HG03064 (cell line): ENCODE measurements around the gene MTMR6.
A peak's percentile ranks its signal among the peaks of the same experiment; 100 is the strongest.
"Not testable (repeated sequence)": the region's sequence is repeated elsewhere in the genome, so short reads cannot be mapped to it uniquely, and the experiment has no call there.

Source experiments
- ATAC-seq: cut with Tn5 transposase; IDR thresholded peaks from one replicate; pipeline ENCODE4 v1.9.1; 2021; ENCODE audit warnings: low read depth; ENCODE audit not compliant: unreplicated experiment

Gene MTMR6

DNA sequence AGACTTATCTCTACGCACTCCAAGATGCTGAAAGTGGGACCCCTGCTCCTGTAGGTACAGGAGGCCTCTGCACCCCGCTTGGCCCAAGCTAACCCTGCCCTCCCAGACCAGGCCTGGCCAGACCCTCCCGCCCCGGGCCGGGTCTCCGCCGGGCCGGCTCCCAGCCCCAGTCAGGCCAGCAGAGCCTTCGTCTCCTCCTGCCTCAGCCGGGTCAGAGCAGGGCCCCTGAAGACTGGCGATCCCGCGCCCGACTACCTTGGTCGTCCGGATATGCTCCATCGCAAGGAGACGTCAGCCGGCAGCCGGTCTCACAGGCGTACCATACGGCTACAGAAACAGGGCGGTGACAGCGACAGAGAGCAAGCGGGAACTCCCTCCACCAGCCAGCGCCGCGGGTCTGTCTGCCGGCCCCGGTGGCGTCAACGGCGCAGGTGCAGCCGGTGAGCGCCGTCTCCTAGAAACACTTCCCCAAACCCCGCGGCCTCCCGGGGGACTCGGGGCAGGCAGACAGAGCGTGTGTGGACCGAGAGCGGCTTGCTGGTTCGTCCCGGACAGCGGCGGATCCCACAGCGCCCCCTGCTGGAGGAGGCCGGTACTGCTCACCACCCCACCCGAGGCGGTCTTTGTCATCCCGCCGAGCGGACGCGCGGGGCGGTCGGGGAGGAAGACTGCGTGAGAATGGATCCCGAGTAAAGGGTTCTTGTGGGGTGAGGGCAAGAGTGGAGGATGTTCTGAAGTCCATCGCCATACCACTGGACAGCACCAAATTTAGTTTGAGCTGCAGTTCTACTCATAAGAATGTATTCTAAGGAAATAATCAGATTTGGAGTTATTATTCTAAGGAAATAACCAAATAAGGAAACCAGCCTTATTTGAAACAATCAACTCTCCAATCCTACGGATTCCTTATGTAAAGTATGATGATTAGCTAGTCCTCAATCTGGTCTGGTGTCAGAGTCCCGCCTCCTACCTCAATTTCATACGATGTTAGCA lies at the start of gene MTMR6:
MTMR6 (minus strand) TSS at position 520 of the 993 bp plus-strand sequence; CDS start at position 279, 241 bp downstream.
- peak; percentile 96 for ATAC-seq

DNA sequence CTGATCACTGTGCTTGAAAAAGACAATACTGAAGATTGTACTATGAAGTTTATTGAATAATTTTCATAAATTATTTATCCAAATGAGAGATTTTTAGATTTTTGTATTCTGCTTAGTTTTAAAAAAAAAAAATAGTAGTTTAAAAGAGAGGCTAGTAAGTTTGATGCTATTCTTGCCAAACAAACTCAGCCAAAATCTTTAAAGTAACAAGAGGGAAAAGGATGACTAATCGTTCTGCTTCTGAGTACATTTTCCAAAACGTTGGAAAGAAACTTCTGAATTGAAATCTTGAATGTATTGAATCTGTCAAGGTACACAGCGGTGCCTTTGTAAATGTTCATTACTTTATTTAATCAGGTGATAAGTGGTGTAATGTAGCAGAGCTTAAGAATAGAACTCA lies 48.6 kb upstream of the MTMR6 start:
- no peak for ATAC-seq

DNA sequence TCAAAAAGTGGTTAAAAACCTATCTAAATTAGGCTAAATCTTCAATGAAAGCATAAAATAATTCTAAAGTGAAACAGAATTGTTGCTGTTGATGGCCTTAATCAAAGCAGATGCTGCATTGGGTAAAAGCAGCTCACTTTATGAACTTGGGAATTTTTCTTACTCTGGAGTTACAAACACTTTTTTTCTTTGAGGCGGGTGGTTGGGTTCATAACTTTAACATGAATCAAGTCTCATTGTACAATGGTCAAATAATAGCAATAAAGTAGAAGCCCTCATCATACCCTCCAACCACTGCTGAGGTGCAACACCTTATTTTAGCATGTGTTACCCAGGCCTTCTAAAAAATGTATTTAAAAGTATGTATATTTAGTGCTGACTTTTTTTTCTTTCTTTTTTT lies 43.3 kb upstream of the MTMR6 start:
- no peak for ATAC-seq

DNA sequence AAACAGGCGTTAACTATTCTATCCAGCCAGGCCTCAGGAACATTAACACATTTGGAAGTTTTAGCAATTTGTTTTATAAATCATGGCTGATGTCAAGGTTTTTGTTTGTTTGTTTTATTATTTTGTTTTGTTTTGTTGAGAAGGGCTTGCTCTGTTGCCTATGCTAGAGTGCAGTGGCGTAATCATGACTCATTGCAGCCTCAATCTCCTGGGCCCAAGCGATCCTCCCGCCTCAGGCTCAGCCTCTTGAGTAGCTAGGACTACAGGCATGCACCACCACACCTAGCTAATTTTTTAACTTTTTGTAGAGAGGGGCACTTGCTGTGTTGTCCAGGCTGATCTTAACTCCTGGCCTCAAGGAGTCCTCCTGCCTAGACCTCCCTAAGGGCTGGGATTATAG lies 42.4 kb upstream of the MTMR6 start:
- no peak for ATAC-seq

DNA sequence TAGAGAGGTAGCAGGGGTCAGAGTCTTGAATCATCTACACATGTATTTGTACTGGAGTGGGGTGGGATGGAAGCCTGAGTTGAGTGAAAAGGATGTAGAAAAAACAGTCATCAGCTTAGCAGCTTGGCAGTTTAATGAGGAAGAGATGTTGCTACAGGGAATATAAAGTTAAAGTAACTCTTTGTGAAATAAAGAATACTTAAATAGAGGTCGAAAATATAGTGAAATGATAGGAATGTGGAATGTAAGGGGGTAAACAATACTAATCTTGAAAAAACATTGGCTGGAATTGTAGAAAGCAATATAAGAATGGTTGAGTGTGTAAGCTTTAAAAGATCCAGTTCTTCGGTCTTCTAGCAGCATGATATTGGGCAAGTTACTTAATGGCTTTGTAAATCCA lies 36.8 kb upstream of the MTMR6 start:
- no peak for ATAC-seq

DNA sequence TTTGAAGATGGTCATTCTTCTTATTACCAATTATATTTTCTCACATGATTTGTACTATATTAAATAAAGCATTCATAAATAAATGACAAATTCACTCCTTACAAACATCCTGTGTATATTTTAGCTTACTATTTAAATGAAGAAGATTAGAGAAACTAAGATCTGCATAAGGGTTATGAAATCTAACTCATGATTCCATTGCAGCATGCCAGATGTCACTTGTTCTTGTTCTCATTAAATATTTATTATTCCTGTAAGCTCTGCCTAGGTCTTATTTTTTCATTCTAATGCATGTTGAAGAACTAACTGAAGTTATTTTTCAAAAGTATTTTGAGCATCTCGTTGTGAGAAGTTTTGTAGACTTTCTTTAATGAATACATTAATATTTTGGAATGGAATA lies 32.5 kb upstream of the MTMR6 start:
- no peak for ATAC-seq

DNA sequence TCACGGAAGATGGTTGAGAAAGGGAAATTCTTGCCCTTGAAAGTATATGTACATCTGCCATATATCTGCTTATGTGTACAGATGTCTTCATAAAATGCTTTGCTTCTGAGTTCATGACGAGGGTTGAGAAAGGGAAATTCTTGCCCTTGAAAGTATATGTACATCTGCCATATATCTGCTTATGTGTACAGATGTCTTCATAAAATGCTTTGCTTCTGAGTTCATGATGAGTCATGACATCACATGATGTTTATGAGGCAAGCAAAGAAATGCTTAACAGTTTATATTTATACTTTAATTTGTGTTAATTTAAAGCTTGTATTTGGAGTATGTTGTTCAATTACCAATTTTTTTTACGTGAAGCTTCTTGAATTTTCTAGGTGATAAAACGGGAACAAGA lies 31.7 kb upstream of the MTMR6 start:
- not testable (repeated sequence) for ATAC-seq

DNA sequence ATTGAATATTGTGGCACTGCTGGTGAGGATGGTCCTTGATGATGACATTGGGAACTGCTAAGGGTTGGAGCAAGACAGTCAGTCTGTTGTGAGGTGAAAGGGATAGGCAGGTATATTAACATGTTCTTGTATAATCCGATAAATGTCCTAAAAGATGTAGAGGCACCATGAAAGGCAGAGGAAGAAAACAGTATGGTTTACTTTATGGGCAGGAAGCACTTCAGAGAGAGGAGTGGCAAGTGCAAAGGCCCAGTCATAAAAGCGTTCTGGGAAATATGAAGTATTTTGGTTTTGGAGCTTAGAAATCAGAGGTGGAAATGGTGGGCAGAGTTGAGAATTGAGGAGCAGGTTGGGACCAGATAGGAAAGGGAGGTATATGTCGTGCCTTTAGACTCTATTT lies 23.6 kb upstream of the MTMR6 start:
- no peak for ATAC-seq

DNA sequence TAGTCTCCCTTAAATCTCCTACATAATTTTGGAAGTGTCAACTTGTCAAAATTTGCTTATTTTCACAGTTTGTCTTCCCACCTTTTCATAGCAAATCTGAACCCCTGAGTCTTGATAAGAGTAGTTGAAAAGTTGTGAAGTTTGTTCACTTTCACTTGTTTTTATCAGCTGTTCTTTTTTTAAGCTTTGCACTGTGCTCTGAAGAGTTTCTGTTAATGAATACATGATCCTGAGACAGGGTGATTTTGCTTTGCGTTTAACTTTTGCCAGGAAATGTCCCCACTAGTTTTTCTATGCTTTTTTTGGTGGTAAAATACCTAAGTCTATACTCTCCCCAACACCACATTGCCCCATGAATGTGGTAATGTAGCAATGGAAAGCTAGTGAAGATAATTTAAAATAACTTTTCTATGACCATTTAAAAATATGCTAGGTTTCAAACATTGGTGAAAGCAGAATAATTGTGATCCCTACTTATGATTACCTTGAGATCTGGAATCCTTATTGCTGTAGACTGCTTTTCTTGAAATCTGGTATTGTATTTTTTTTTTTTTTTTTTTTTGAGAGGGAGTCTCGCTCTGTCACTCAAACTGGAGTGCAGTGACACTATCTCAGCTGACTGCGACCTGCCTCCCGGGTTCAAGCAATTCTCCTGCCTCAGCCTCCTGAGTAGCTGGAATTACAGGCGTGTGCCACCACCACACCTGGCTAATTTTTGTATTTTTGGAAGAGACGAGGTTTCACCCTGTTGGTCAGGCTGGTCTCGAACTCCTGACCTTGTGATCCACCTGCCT lies 19.6 kb upstream of the MTMR6 start:
- no peak for ATAC-seq

DNA sequence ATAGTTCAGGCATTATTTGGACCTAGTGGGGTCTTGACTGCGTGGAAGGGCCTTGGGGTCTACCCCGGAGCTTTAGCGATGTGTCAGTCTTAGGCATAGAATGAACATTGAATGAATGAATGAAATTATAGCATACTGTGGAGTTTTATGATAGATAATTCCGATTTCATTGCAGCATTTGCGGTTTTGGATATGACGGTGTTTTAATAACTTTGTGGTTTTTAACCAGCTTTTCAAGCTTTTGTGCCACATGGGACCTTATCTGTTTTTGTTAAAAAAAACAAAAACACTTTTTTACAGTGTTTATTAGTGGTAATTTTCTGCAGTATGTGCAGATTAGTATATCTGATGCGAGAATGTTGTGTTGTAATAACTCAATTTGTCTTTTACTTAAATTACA lies 14.8 kb upstream of the MTMR6 start:
- no peak for ATAC-seq

DNA sequence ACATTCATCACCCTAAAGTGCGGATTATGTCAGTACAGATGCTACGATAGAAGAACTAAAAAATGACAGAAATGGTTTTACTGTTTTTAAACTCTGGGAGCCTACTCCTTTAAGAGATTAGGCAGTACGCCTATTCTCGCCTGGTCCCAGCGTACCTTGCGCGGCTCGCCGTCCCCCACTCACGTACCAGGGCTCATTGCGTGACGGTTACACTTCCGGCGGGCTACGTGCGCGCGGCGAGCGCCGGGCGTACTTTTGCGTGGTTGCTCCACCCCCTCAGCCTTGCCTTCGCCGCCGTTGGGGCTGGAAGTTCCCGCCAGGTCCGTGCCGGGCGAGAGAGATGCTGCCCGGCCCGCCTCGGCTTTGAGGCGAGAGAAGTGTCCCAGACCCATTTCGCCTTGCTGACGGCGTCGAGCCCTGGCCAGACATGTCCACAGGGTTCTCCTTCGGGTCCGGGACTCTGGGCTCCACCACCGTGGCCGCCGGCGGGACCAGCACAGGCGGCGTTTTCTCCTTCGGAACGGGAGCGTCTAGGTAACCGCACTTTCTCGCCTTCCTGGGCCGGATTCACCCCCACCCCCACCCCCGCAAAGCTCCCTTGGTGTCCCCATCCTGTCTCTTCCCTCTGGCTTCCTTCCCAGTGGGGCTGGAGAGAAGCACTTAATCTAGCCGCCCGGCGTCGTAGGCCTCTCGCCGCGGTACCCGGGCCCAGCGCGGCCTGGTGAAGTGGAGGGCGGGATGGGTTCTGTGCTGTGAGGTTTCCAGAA lies 14.2 kb upstream of the MTMR6 start, which contains the start of gene NUP58:
NUP58 (plus strand) TSS at position 279 of the 767 bp plus-strand sequence; CDS start at position 428, 149 bp downstream.
- peak; percentile 97 for ATAC-seq

DNA sequence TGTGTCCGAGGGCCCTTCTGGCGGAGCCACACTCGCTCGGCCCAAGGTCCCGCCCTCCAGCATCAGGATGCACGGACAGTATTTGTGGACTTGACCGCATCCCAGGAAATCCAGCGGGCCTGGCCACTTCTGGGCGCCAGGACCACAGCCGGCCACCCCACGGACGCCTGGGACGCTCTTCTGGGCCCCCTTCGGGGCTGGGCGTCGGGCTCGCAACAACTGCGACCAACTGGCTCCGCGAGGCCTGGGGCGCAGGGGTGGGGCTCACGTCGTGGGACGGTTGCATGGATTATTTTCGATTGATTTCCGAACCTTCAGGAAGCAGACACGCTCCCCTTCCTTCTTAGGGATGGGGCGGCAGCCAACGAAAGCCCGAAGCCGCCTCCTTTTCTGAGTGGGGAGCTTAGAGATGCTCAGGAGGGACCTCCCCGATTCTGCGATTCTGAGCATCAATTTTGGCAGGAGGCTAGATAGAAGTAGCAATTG lies 13.6 kb upstream of the MTMR6 start:
- peak; percentile 17 for ATAC-seq

DNA sequence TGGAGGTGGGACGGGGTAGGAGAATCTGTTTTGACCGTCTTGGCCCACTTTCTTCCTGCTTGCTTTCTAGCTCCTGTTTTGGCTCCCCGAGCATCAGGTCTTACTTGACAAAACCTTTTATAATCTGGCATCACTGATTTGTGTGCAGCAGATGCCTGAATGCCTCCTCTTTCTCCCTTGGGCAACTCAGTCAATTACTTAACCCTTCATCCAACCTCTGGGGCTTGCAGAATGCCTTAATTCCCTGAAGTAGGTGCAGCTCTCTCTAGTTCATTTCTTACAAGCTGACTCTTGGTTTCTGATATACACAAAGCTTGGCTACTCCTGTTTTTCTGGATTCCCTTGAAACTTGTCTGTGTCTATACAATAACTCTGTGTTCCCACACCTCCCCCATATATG lies 8.4 kb upstream of the MTMR6 start:
- no peak for ATAC-seq

DNA sequence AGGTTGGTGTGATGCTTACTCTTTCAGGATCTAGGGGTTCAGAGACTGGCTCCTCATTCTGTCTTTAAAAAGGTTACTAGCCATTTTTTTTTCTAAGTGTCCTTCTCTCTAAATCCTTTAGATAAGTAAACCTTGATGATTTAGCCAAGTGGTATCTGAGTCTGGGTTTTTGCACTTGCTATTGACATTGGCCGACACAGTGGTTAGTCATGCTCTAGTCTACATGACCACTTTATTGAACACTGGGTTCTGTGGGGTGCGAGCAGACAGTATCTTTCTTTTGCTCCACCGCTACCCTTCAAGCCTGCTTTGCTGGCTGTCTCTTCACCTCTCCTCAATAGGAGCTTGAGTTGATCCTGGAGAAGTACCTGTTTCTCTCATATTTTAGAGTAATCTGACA lies 7.9 kb upstream of the MTMR6 start:
- ATAC-seq, result no peak

DNA sequence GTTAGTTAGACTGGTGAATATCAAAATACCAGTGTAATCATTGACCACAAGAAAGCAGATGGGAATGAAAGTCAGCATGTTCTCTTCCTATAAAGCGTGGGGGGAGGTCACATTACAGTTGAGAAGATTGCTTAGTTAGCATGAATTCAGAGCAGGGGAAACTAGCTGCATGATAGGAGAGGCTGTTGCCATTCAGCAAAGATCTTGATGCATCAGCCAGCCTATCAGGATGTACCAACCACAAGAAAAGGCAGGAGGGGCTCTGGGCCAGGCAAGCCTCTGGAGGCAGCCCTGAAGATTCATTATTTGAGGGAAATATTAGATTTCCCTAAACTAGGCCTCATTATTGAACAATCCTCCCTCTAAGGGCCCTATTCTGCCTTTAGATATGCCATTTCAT lies 5.0 kb upstream of the MTMR6 start:
- no peak for ATAC-seq

DNA sequence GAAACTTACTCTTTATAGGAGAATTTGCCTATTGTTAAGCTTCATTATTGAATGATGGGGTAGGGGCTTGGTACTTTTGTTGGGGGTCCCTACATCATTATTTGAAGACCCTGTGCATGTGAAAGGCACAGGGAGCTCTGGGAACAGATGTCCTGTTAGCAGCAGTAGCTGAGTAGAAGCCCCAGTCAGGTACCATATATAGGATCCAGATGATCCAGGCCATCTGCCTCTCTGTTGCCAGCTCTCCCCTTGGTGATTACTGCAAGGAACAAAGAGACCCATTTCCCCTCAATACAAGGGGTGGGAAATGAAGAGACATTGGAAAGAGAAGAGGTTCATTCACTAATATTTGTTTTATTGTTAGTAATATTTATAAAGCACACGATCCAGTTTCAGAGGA lies 4.4 kb upstream of the MTMR6 start:
- ATAC-seq, result no peak

DNA sequence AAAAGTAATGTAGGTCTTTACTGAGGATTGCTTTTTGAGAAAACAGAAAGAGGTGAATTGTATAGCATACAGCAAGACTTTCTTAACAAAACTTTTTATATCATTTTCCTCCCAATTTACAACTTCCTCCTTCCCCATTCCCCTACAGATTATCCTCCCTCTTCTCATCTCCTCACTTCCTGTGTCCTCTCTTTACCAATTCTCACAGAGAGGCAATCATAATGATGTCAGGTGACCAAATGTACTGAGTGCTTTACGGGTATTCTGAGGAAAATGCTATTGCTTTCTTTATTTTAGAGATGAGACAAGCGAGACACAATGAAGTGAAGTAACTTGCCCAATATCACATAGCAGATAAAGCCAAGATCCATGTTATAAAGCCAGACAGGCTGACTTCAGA lies 1.7 kb upstream of the MTMR6 start:
- ATAC-seq, result no peak

DNA sequence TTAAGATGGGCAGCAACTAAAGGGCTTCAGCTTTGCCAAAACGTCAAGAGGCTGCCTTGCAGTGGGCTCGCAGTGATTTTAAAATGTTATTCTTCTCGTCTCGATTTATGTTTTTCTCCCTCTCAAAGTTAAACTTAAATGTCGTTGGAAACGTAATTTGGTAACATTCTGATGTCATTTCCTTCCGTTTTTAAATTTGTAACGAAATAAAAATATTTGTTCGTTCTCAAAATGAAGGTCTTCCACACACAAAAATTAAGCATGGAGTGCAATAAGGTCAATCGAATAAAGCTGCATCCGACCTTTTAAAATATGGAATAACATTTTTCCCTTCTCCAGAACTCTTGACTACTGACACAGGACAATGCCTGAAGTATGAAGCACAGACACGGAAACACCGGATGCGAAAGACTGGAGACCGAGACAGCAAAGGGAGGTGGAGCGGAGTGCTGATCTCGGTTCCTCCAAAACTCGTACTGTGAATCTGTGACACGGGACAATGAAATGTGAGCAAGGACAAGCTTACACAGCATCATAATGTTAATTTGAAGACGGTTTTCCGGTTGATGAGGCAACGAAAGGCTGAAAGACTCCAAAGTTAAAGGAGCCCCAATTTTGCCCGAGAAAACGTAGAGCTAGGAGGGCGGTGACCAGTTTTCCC lies 850 bp downstream of the MTMR6 start:
- ATAC-seq, result peak; percentile 19

DNA sequence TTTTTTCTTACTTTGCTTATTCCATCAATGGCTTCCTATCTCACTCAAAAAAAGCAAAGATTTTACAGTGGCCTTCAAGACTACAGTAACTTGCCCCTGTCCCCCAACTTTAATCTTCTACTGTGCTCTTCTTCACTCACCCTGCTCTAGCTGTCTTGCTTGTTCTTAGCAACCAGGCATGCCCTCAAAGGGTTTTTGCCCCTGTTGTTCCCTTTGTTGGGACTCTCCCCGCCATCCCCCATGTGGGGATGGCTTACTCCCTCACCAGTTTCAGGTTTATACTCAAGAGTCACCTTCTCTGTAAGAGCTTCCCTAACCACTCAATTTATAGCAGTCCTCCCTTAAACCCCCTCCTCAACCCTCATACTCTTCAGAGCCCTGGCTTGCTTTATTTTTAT lies 5.4 kb downstream of the MTMR6 start:
- peak; percentile 18 for ATAC-seq
